CD4-positive, alpha-beta T cell (primary cell): Measurements from ENCODE around the gene SERPINA5. TPM values are rescaled to one million over a fixed set of nuclear protein-coding genes. Genes with fewer than 3 reads are reported as not detected.

ENCODE experiments used
- ATAC-seq: fragments of 200-7000 bp; cut with Tn5 transposase; one replicate; pipeline ENCODE4 v1.10.0; 2022; ENCODE audit warnings: mild to moderate bottlenecking; ENCODE audit not compliant: poor library complexity
- CTCF ChIA-PET: fragments of 350-600 bp; sonication (Branson Sonifier 250); formaldehyde crosslinking; loops from one replicate; lab custom pipeline; 2021; ENCODE audit warnings: antibody characterized with exemption, inconsistent platforms; lab: Charles Lee
- POLR2A ChIA-PET: fragments of 350-600 bp; sonication (Branson Sonifier 250); formaldehyde crosslinking; loops from one replicate; lab custom pipeline; 2021; ENCODE audit warnings: antibody characterized with exemption, inconsistent platforms; lab: Charles Lee
- DNase-seq, 14 experiments: peaks; one replicate each; pipeline ENCODE4 v3.0.0-alpha.2; 2013 to 2020; ENCODE audit warnings: mixed read lengths in 2 of 14
- H3K27ac ChIP-seq, 2 donors: one replicate each; pipeline versions ENCODE4 v1.5.1 to v1.7.0; 2013; ENCODE audit warnings: low read length in 2 of 2, low read depth in 1 of 2, mild to moderate bottlenecking in 1 of 2
- H3K27me3 ChIP-seq, 2 experiments: 1 replicate in 1 of 2; 2 replicates in 1 of 2; pipeline versions ENCODE4 v1.6.1 to v1.7.0; 2013; ENCODE audit warnings: low read length in 2 of 2, control low read depth in 1 of 2, mild to moderate bottlenecking in 1 of 2, moderate library complexity in 1 of 2; ENCODE audit not compliant: insufficient read depth in 2 of 2, control insufficient read depth in 1 of 2
- H3K36me3 ChIP-seq: one replicate; pipeline ENCODE4 v1.6.1; 2013; ENCODE audit warnings: low read length, control low read depth; ENCODE audit not compliant: insufficient read depth
- H3K4me1 ChIP-seq: one replicate; pipeline ENCODE4 v1.6.1; 2013; ENCODE audit warnings: low read length, control low read depth; ENCODE audit not compliant: insufficient read depth
- H3K4me3 ChIP-seq: one replicate; pipeline ENCODE4 v1.5.1; 2013; ENCODE audit warnings: mild to moderate bottlenecking, low read length, moderate library complexity
- H3K9me3 ChIP-seq, 2 experiments: 1 replicate in 1 of 2; 2 replicates in 1 of 2; pipeline versions ENCODE4 v1.6.1 to v1.7.0; 2013; ENCODE audit warnings: low read length in 2 of 2, mild to moderate bottlenecking in 2 of 2, control low read depth in 1 of 2, moderate library complexity in 1 of 2; ENCODE audit not compliant: control insufficient read depth in 1 of 2, insufficient read depth in 1 of 2
- H3K27ac Mint-ChIP-seq: one replicate; pipeline ENCODE4 v1.8.0; 2020; ENCODE audit warnings: mixed read lengths
- H3K27me3 Mint-ChIP-seq: one replicate; pipeline ENCODE4 v1.8.0; 2021; ENCODE audit warnings: mixed read lengths
- H3K36me3 Mint-ChIP-seq: one replicate; pipeline ENCODE4 v1.8.0; 2021; ENCODE audit warnings: low read depth, mixed read lengths
- H3K4me1 Mint-ChIP-seq: one replicate; pipeline ENCODE4 v1.8.0; 2021; ENCODE audit warnings: low read depth, mixed read lengths
- H3K4me3 Mint-ChIP-seq: one replicate; pipeline ENCODE4 v1.8.0; 2020; ENCODE audit warnings: mild to moderate bottlenecking, mixed read lengths
- H3K9me3 Mint-ChIP-seq: one replicate; pipeline ENCODE4 v1.8.0; 2020; ENCODE audit warnings: mixed read lengths
- intact Hi-C, 2 experiments: fragments of 100-400 bp; cut with DNase I in 1 of 2; cut with micrococcal nuclease in 1 of 2; formaldehyde crosslinking; loops; one replicate each; pipeline versions ENCODE4 v1.15.1 to v1.9.0; 2023 to 2025; cut with DNase I, micrococcal nuclease
- total RNA-seq, 174 experiments: library from RNA in 2 of 174; stranded (reverse) in 2 of 174; gene quantifications; one replicate each; pipeline ENCODE4 v1.2.3 and lab custom pipeline; 2021 to 2026
- TF ChIP-seq, protein P1 (sequence below): fragments of 200-600 bp; IDR thresholded peaks from one replicate; pipeline ENCODE4 v1.8.0; 2022; ENCODE audit warnings: antibody characterized with exemption, mild to moderate bottlenecking

SERPINA5 gene
- total RNA-seq, 2 experiments from 2014 or later = not detected

DNA sequence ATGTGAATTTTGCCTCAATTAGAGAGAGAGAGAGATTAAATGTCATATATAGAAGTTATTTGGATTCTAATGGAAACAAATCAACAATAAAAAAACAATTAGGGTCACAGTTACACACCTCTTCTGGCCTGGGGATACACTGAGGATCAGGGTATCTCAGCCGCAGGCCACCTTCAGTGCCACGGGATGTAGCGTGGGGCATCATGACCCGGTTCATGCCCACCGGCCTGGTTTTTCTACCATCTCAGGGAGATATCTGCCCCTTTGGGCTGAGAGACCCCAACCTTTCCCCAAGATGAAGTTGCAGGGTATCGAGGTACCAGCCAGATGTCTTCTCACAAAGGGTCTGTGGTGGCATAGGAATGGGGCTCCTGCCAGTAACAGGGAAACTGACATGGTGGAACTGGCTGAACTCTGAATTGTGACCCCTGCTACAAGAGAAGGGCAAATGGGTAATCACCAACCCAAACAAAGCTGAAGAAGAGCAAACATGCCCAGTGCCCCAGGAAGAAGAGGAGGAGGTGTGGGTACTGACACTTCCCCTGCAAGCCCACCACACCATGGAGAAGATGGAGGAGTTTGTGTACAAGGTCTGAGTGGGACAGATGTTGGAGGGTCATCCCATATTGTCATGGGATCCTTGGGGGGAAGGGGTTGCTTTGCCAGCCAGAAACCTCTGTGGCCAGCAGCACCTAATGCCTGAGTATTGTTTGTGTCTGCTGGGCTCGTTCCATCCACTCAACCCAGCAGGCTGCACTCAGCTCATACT is 50.5 kb downstream of the SERPINA5 start:
- Mint-ChIP-seq H3K4me3 (no peak overlapping the region), H3K27ac (no peak overlapping the region), H3K36me3 (no peaks in the 10 kb centered on the region), H3K9me3 (no peaks in the 10 kb centered on the region), H3K4me1 (no peaks in the 10 kb centered on the region), H3K27me3 (peaks cover 31% of the 10 kb centered on the region)
- Histone ChIP-seq H3K27me3 (no peaks in the 10 kb centered on the region), H3K27ac (no peak overlapping the region), H3K4me1 (no peaks in the 10 kb centered on the region), H3K9me3 (no peaks in the 10 kb centered on the region), H3K4me3 (no peak overlapping the region), H3K36me3 (no peaks in the 10 kb centered on the region)
- DNase-seq (no peak), ATAC-seq (no peak)
- CTCF ChIA-PET = no interaction called here
- intact Hi-C loops = no loop called here
- POLR2A ChIA-PET = no interaction called here
- TF ChIP-seq, protein P1, sequence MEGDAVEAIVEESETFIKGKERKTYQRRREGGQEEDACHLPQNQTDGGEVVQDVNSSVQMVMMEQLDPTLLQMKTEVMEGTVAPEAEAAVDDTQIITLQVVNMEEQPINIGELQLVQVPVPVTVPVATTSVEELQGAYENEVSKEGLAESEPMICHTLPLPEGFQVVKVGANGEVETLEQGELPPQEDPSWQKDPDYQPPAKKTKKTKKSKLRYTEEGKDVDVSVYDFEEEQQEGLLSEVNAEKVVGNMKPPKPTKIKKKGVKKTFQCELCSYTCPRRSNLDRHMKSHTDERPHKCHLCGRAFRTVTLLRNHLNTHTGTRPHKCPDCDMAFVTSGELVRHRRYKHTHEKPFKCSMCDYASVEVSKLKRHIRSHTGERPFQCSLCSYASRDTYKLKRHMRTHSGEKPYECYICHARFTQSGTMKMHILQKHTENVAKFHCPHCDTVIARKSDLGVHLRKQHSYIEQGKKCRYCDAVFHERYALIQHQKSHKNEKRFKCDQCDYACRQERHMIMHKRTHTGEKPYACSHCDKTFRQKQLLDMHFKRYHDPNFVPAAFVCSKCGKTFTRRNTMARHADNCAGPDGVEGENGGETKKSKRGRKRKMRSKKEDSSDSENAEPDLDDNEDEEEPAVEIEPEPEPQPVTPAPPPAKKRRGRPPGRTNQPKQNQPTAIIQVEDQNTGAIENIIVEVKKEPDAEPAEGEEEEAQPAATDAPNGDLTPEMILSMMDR = no peak

DNA sequence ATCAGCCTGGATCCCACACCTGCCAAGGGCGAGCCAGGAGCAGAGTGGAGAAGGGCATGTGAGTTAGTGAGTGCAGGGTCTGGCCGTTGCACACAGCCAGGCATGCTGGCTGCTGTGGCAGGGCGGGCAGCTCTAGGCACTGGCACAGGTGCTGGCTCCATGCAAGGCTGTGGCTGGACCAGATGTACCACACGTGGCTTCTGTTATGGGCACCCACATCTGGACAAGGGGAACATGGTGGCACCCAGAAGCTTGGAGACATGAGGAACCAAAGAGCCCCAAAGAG is 51.0 kb downstream of the SERPINA5 start:
- H3K4me3 Mint-ChIP-seq = no peak overlapping the region

DNA sequence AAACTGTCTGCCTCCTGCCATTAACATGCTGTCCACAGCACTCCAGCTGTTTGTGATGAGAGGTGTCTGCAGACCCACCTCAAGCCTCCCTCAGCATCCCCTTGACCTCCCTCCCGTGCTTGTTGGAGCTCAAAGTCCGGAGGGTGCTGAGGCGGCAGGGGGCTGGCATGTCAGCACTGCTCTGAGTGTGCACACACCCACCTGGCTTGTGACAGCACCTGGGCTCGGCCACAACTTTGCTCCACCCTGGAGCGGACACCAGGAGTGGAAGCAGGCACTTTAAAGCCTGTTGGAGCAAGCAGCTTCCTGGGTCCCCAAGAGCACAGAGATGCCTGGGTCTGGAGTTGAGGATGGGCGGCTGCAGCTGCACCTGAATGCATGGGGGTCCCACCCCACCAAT is 51.9 kb downstream of the SERPINA5 start:
- no peaks in the 10 kb centered on the region for H3K36me3 Mint-ChIP-seq
- DNase-seq (no peak), ATAC-seq (no peak)
- H3K4me3 Mint-ChIP-seq = no peak overlapping the region
- no peaks in the 10 kb centered on the region for H3K36me3 ChIP-seq
- intact Hi-C loops = no loop called here
- ChIA-PET CTCF (no interaction called here), POLR2A (no interaction called here)
- H3K9me3 ChIP-seq = no peaks in the 10 kb centered on the region
- TF ChIP-seq, protein P1 = no peak
- no peaks in the 10 kb centered on the region for H3K4me1 ChIP-seq
- H3K27me3 ChIP-seq = no peaks in the 10 kb centered on the region
- H3K4me3 ChIP-seq = no peak overlapping the region
- H3K27ac ChIP-seq = no peak overlapping the region
- no peaks in the 10 kb centered on the region for H3K4me1 Mint-ChIP-seq
- H3K27ac Mint-ChIP-seq = no peak overlapping the region
- H3K27me3 Mint-ChIP-seq = peaks cover 20% of the 10 kb centered on the region
- no peaks in the 10 kb centered on the region for H3K9me3 Mint-ChIP-seq

More for the DNA sequence above, 51.0 kb downstream of the SERPINA5 start:
- no peaks in the 10 kb centered on the region for H3K27me3 ChIP-seq
- CTCF ChIA-PET = no interaction called here
- DNase-seq = no peak
- H3K27ac Mint-ChIP-seq = no peak overlapping the region
- intact Hi-C loops = no loop called here
- H3K4me1 ChIP-seq = no peaks in the 10 kb centered on the region
- H3K36me3 ChIP-seq = no peaks in the 10 kb centered on the region
- no peak overlapping the region for H3K27ac ChIP-seq
- H3K4me1 Mint-ChIP-seq = no peaks in the 10 kb centered on the region
- H3K36me3 Mint-ChIP-seq = no peaks in the 10 kb centered on the region
- no peaks in the 10 kb centered on the region for H3K9me3 ChIP-seq
- no peak for ATAC-seq
- H3K9me3 Mint-ChIP-seq = no peaks in the 10 kb centered on the region
- POLR2A ChIA-PET = no interaction called here
- peaks cover 26% of the 10 kb centered on the region for H3K27me3 Mint-ChIP-seq
- no peak overlapping the region for H3K4me3 ChIP-seq
- TF ChIP-seq, protein P1 = no peak
